H1 (cell line): Measurements from ENCODE around the gene CEP85L.

Source experiments
- BRCA1 ChIP-seq: IDR thresholded peaks from 2 replicates; pipeline ENCODE4 v1.6.1; 2012; ENCODE audit warnings: low read depth, low read length, improper control_type of control experiment
- JUN ChIP-seq: IDR thresholded peaks from 2 replicates; pipeline ENCODE4 v1.6.1; 2011; ENCODE audit warnings: low read depth, mild to moderate bottlenecking, improper control_type of control experiment, low read length
- NANOG ChIP-seq: IDR thresholded peaks from 2 replicates; pipeline ENCODE4 v1.6.1; 2011; ENCODE audit warnings: low read length, low read depth, mild to moderate bottlenecking, inconsistent platforms; ENCODE audit not compliant: insufficient read depth, poor library complexity, severe bottlenecking
- POLR2A ChIP-seq, 2 experiments: IDR thresholded peaks; 1 replicate in 1 of 2; 2 replicates in 1 of 2; pipeline ENCODE4 v1.6.1; 2011; ENCODE audit warnings: low read depth in 2 of 2, low read length in 2 of 2, mild to moderate bottlenecking in 2 of 2; ENCODE audit errors: control extremely low read depth in 1 of 2
- POLR2AphosphoS5 ChIP-seq: IDR thresholded peaks from 2 replicates; pipeline ENCODE4 v1.6.1; 2011; ENCODE audit warnings: low read depth, low read length

GRCh38 chr6:118675225-118675624 is 23.8 kb upstream of the CEP85L start:
- TF ChIP-seq POLR2AphosphoS5 (no peak), JUN (no peak), BRCA1 (no peak), POLR2A (IDR thresholded peaks at IDR 0.05; ENCODE audit: control extremely low read depth in 1 of 2, low read depth in 2 of 2, low read length in 2 of 2) (no peak), NANOG (no peak)
